SK-N-SH (cell line): ENCODE measurements around the gene REEP3.

Source experiments
- CTCF ChIP-seq: fragments of 200-600 bp; sonication (generic); IDR thresholded peaks from 2 replicates; pipeline ENCODE4 v1.6.1; 2017; ENCODE audit warnings: antibody characterized with exemption, mild to moderate bottlenecking, moderate library complexity
- EZH2phosphoT487 ChIP-seq: fragments of 200-600 bp; sonication (generic); IDR thresholded peaks from 2 replicates; pipeline ENCODE4 v1.6.1; 2017; ENCODE audit warnings: low read depth, mixed run types, mild to moderate bottlenecking, antibody characterized with exemption, moderate library complexity, borderline replicate concordance
- FOXJ3 ChIP-seq: sonication (generic); formaldehyde crosslinking; IDR thresholded peaks from 2 replicates; pipeline ENCODE4 v1.5.1; 2020; ENCODE audit warnings: mild to moderate bottlenecking, missing genetic modification reagents
- FOXM1 ChIP-seq: IDR thresholded peaks from 2 replicates; pipeline ENCODE4 v1.4.0; 2012; ENCODE audit warnings: low read depth, mild to moderate bottlenecking
- MAX ChIP-seq: IDR thresholded peaks from 2 replicates; pipeline ENCODE4 v1.4.0; 2012; ENCODE audit warnings: low read depth
- MEF2A ChIP-seq: IDR thresholded peaks from 2 replicates; pipeline ENCODE4 v1.4.0; 2012; ENCODE audit warnings: low read depth, borderline replicate concordance
- MXI1 ChIP-seq: IDR thresholded peaks from 2 replicates; pipeline ENCODE4 v1.6.1; 2012; ENCODE audit warnings: mild to moderate bottlenecking, low read depth, low read length, improper control_type of control experiment
- NRF1 ChIP-seq: IDR thresholded peaks from 2 replicates; pipeline ENCODE4 v1.6.1; 2012; ENCODE audit warnings: low read depth, mild to moderate bottlenecking, low read length
- REST ChIP-seq: IDR thresholded peaks from 2 replicates; pipeline ENCODE4 v1.6.1; 2012; ENCODE audit warnings: mild to moderate bottlenecking, low read depth, low read length, moderate library complexity
- SMC3 ChIP-seq: IDR thresholded peaks from 2 replicates; pipeline ENCODE4 v1.6.1; 2012; ENCODE audit warnings: low read depth, low read length, improper control_type of control experiment
- TAF1 ChIP-seq: IDR thresholded peaks from 2 replicates; pipeline ENCODE4 v1.6.1; 2012; ENCODE audit warnings: low read depth, mild to moderate bottlenecking, low read length, moderate library complexity, borderline replicate concordance
- YY1 ChIP-seq: IDR thresholded peaks from 2 replicates; pipeline ENCODE4 v1.4.0; 2012; ENCODE audit warnings: low read depth, mild to moderate bottlenecking

- TF ChIP-seq CTCF, result no peak
- no peak for TF ChIP-seq REST
- TF ChIP-seq MAX, result no peak
- TF ChIP-seq TAF1, result no peak
- TF ChIP-seq MXI1, result no peak
- TF ChIP-seq FOXM1, result no peak
- TF ChIP-seq YY1, result no peak
- no peak for TF ChIP-seq SMC3
- TF ChIP-seq EZH2phosphoT487, result no peak
- TF ChIP-seq NRF1, result no peak
- no peak for TF ChIP-seq FOXJ3 (CRISPR knock-in tag)
- no peak for TF ChIP-seq MEF2A
These were observed 106.7 kb downstream of the REEP3 start for GRCh38 chr10:63627881-63628296.
